Activated CD4-positive, alpha-beta T cell treated with anti-CD3 and anti-CD28 coated beads for 1 hour (primary cell): ENCODE data around the gene GPR37L1.
"Not testable (repeated sequence)": the region's sequence is repeated elsewhere in the genome, so short reads cannot be mapped to it uniquely, and the experiment has no call there.

Experiments used
- DNase-seq: peaks from one replicate; pipeline ENCODE4 v3.0.0-alpha.2; 2020

GPR37L1 gene

GRCh38 chr1:202110977-202111376 lies 11.7 kb upstream of the GPR37L1 start:
- DNase-seq = no peak

DNA sequence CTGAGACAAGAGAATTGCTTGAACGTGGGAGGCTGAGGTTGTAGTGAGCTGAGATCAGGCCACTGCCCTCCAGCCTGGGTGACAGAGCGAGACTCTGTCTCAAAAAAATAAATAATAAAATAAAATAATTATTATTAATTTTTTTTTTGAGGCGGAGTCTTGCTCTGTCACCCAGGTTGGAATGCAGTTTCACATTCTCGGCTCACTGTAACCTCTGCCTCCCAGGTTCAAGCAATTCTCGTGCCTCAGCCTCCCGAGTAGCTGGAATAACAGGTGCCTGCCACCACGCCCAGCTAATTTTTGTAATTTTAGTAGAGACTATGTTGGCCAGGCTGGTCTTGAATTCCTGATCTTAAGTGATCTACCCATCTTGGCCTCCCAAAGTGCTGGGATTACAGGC lies 11.1 kb upstream of the GPR37L1 start:
- DNase-seq = not testable (repeated sequence)

GRCh38 chr1:202112859-202113689 lies 9.6 kb upstream of the GPR37L1 start:
- no peak for DNase-seq

- DNase-seq = no peak
These were observed 8.9 kb upstream of the GPR37L1 start for GRCh38 chr1:202113690-202114300.

DNA sequence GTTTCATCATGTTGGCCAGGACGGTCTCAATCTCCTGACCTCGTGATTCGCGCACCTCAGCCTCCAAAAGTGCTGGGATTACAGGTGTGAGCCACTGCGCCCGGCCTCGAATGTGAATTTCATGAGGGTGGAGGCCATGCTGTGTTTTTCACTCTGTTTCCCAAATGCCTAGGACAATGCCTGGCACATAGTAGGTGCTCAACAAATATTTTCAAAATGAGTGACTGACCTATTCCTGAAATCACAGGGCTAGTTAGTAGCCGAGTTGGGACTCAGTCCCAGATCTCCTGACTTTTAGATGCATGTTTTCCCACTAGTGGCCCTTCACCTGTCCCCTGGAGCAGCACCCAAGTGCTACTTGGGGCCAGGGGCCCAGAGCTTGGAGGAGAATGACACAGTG lies 6.4 kb upstream of the GPR37L1 start:
- DNase-seq = no peak

- DNase-seq = no peak
These were observed 4.8 kb upstream of the GPR37L1 start for GRCh38 chr1:202117898-202118371.

DNA sequence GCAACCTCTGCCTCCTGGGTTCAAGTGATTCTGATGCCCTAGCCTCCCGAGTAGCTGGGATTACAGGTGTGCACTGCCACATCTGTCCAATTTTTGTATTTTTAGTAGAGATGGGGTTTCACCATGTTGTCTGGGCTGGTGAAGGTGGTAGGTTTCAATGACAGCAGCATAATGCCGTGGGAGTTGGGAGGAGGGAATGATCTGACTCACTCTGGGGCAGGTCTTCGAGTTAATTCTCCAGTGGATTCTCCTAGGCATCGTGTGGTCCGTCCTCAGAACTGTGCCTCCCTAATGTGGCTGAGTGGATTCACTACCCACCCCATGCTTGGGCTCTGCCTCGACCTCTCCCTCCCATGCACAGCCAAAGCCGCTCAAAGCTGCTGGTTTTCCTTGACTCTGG lies 1.7 kb upstream of the GPR37L1 start:
- no peak for DNase-seq

DNA sequence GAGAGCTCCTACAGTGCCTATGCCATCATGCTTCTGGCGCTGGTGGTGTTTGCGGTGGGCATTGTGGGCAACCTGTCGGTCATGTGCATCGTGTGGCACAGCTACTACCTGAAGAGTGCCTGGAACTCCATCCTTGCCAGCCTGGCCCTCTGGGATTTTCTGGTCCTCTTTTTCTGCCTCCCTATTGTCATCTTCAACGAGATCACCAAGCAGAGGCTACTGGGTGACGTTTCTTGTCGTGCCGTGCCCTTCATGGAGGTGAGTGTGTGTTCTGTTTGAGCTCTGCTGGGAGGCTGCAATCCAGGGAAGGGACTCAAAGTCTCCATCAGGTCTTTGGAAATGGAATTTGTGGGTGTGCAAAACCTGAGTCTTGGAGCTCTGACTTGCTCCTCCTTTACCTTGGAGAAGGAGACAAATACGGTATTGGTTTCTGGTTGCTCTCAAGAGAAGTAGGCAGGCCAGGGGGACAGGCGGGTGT lies 658 bp downstream of the GPR37L1 start:
- DNase-seq = no peak

DNA sequence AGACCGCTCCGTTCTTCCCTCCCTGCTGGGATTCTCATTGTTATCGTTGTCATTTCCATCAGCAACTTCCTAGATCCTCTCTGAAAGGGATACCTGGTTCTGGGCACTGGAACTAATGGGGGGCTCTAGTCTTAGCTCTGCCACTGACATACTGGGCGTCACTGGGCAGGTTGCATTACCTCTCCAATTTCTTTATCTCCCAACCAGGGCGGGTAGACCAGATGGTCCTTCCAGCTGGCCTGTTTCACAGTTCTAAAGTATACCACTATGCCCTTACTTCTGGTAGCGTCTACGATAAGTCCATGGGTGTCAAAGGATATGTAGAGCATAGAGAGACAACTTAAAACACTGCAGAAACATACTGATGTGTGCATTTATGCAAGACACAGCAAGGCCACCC lies 1.4 kb downstream of the GPR37L1 start:
- DNase-seq = no peak

DNA sequence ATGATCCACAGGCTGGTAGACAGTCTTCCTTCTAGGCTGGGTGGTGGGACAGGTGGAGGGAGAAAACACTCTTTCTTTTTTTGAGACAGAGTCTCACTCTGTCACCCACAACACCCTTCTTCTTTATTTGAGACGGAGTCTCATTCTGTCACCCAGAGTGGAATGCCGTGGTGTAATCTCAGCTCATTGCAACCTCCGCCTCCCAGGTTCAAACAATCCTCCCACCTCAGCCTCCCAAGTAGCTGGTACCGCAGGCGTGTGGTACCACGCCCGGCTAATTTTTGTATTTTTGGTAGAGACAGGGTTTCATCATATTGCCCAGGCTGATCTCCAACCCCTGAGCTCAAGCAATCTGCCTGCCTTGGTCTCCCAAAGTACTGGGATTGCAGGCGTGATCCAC lies 2.9 kb downstream of the GPR37L1 start:
- no peak for DNase-seq

DNA sequence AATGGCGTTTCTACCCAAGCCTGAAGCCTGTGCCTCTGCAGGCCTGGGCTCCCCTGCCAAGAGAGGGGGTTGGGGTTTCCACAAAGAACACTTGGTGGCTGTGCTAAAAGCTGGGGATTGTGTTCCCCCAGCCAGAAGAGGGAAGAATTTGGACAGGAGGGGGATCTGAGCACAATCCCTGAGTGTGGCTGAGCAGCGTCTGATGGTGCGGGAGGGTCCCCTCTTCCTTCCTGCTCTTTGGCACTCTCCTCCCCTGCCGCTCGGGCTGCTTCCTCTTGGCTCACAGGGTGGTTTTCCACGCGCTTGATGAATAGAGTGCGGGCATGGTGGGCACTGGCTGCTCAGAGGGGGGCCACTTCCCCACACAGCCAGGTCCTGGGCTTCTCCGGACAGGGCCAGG lies 3.7 kb downstream of the GPR37L1 start:
- DNase-seq = no peak

GRCh38 chr1:202127061-202127460 lies 4.3 kb downstream of the GPR37L1 start:
- no peak for DNase-seq

- DNase-seq = no peak
These were observed 5.3 kb downstream of the GPR37L1 start for GRCh38 chr1:202127836-202128622.

DNA sequence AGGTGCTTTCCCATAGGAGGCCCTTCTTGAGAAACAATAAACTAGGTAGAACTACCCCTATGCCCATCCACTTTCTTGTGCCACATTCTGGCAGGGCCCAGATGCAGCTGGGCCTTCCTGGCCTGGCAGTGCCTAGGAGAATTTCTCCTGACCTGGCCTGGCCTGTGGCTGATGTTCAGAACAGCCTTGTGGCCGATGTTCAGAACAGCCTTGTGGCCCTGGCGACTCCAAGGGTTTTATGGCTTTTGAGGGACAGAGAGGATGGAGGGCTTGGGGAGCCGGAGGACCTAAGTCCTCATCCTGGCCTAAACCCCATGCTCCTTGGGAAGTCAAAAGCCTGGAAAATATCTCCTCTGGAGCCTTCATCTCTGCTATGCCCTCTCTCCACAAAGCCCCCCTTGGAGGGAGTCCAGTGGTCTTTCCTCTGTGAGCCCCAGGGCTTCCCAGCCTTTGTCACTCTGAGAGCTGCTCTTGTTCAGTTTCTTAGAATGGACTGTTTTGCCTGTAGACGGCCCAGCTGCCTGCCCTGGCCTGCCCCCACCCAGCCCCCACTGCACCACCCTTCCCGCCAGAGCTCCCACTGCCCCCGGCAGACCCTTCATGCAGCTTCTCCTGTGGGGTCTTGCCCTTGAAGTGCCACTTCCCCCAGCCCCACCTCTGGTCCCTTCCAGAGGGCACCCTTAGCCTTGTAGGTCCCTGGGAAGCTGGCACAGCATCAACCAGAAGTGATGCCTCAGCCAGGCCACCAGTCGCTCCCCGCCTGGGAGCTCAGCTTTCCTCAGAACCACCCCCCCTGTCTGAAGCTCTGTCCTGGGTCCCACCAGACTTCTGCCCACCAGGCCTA lies 7.0 kb downstream of the GPR37L1 start:
- no peak for DNase-seq

GRCh38 chr1:202130297-202130721 lies 7.6 kb downstream of the GPR37L1 start:
- DNase-seq = no peak

DNA sequence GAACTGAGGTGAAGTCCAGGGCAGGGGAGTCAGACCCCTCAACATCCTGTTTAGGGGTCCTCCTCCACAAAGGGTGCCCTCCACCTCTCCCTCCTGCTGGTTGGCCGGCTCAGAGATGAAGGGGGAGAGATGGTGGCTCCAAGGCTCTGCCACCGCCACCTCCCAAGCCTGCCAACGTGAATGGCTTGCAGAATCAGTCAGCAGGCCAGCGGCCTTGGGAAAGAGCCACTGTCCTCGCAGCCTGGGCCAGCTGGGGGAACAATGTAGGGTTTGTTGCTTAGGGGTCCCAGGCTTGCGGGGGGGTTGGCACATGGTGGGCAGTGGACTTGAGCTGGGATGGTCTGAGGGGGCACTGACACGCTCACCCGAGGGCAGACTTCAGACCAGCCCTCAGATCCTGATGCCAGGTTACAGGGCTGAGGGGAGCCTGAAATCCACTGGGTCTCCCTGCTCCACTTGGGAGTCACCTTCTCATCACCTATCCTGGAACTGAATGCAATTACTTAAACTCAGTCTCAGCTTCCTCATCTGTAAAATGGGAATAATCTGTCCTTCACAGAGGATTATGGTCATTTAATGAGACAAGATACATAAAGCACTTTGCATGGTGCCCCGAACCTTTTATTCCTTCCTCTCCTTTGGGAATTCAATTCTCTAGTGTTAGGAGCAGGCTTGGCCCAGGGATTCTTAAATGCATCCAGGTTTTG lies 8.3 kb downstream of the GPR37L1 start:
- DNase-seq = no peak

DNA sequence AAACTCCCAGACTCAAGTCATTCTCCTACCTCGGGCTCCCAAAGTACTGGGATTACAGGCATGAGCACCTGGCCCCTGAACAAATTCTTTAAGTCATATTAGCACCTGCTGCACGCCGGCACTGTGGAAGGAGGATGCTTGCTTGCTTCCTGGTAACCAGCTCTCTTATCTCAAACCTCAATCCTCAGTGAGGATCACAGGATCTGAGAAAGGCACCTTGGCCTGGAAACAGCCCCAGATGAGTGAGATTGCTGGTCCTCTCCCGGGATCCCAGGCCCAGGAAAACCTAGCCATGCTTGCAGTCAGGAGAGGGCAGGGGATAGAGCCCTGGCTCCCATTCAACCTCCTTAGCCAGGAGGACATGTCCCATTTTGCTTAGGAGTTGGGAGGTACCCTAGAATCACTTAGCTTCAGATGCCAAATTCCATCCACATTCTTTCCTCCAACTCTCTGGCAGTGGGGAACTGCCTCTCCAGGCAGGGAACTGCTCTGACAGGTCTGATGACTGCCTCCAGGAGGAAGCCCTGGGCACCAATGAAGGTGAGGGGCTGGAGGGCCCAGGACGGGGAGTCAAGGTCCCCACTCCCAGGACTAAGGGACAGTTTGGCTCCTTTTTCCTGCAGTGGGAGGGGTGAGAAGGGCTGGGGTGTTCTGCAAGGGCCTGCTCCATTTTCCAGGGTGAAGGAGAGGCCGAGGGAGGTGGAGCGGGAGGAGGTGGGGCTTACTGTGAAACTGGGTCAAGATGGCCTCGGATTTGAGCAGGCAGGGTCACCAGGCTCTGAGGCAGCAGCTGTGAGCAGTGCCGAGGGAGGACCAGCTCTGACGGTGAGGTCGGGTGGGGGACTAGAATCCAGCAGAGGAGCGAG lies 9.5 kb downstream of the GPR37L1 start:
- no peak for DNase-seq

GRCh38 chr1:202133001-202133400 lies 10.3 kb downstream of the GPR37L1 start:
- no peak for DNase-seq

DNA sequence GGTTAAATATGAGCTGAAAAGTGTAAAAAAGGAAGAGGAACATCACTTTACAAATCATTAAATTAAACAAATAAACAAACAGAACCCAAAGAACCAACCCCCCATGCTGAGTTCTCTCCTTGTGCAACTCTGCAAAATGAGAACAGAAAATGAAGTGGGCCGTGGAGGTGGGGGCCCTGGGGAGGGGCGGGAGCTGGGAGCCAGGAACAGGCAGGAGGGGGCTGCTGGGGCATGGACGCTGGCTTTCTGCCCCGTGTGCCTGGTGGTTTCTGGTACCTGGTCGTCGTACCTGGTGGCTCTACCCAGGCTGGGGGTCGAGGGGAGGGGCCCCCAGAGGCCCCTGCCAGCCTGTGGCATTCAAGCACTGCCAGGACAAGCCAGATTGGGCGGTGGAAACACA lies 10.8 kb downstream of the GPR37L1 start:
- DNase-seq = no peak

GRCh38 chr1:202133989-202134388 lies 11.3 kb downstream of the GPR37L1 start:
- no peak for DNase-seq

GRCh38 chr1:202134645-202135172 lies 12.0 kb downstream of the GPR37L1 start:
- no peak for DNase-seq
